ENCODE results near the gene SMIM24.

GRCh38 chr19:3468211-3468610, 12.1 kb downstream of the SMIM24 start:
- no peak for TF ChIP-seq POLR2A (IDR thresholded peaks at IDR 0.05; ENCODE audit: low read length)
- TF ChIP-seq GATA1 (IDR thresholded peaks at IDR 0.05; ENCODE audit: low read depth, low read length): no peak

Measured in erythroblast (primary cell).